NCI-H2227 (cell line): Measurements from ENCODE around the gene THSD4.

Experiments used
- DNase-seq: peaks from one replicate; lab custom pipeline; 2025; ENCODE audit not compliant: unreplicated experiment; lab: John Stamatoyannopoulos, UW

The THSD4 gene

GRCh38 chr15:71734709-71735384 is 619.6 kb downstream of the THSD4 start:
- DNase-seq = no peak

- no peak for DNase-seq
Measured at GRCh38 chr15:71735385-71735757, 620.1 kb downstream of the THSD4 start.

GRCh38 chr15:71736286-71736947 is 621.1 kb downstream of the THSD4 start:
- no peak for DNase-seq

GRCh38 chr15:71737761-71738160 is 622.5 kb downstream of the THSD4 start:
- no peak for DNase-seq

- DNase-seq = no peak
Measured at GRCh38 chr15:71739355-71739754, 624.1 kb downstream of the THSD4 start.

- no peak for DNase-seq
Measured at GRCh38 chr15:71742964-71743363, 627.7 kb downstream of the THSD4 start.

- DNase-seq = peak; percentile 55
Measured at GRCh38 chr15:71743861-71744382, 628.7 kb downstream of the THSD4 start.

- DNase-seq = no peak
Measured at GRCh38 chr15:71746719-71747118, 631.4 kb downstream of the THSD4 start.

- DNase-seq = no peak
Measured at GRCh38 chr15:71747128-71748083, 632.1 kb downstream of the THSD4 start.

GRCh38 chr15:71748293-71748718 is 633.0 kb downstream of the THSD4 start:
- no peak for DNase-seq

- DNase-seq = no peak
Measured at GRCh38 chr15:71749500-71749899, 634.2 kb downstream of the THSD4 start.

GRCh38 chr15:71752128-71752527 is 636.9 kb downstream of the THSD4 start:
- DNase-seq = no peak

GRCh38 chr15:71752604-71753289 is 637.5 kb downstream of the THSD4 start:
- DNase-seq = no peak

GRCh38 chr15:71753346-71753745 is 638.1 kb downstream of the THSD4 start:
- no peak for DNase-seq

GRCh38 chr15:71754660-71755059 is 639.4 kb downstream of the THSD4 start:
- DNase-seq = no peak

- no peak for DNase-seq
Measured at GRCh38 chr15:71755092-71755970, 640.1 kb downstream of the THSD4 start.

GRCh38 chr15:71756599-71757352 is 641.5 kb downstream of the THSD4 start:
- no peak for DNase-seq

- DNase-seq = no peak
Measured at GRCh38 chr15:71757741-71758530, 642.7 kb downstream of the THSD4 start.
